NB4 (cell line): ENCODE results near the gene CRACDL.

ENCODE experiments used
- DNase-seq: peaks from one replicate; pipeline ENCODE4 v3.0.0; 2010; ENCODE audit warnings: low read depth
- H3K4me3 ChIP-seq: one replicate; pipeline ENCODE4 v1.5.1; 2011; ENCODE audit warnings: mild to moderate bottlenecking, low read depth, low read length, moderate library complexity
- CTCF ChIP-seq: IDR thresholded peaks from one replicate; pipeline ENCODE4 v1.5.1; 2012; ENCODE audit warnings: low read depth, low read length
- MAX ChIP-seq: IDR thresholded peaks from 2 replicates; pipeline ENCODE4 v1.6.1; 2011; ENCODE audit warnings: low read depth, low read length
- MYC ChIP-seq: IDR thresholded peaks from 2 replicates; pipeline ENCODE4 v1.6.1; 2011; ENCODE audit warnings: low read depth, low read length
- POLR2A ChIP-seq: IDR thresholded peaks from 2 replicates; pipeline ENCODE4 v1.6.1; 2011; ENCODE audit warnings: mild to moderate bottlenecking; ENCODE audit not compliant: insufficient read length; ENCODE audit errors: extremely low read depth

The CRACDL gene

GRCh38 chr2:98825858-98826257, 110.2 kb downstream of the CRACDL start:
- TF ChIP-seq MAX (no peak), MYC (no peak), CTCF (no peak)
- no peak overlapping the region for H3K4me3 ChIP-seq
- DNase-seq = no peak

- DNase-seq = no peak
- H3K4me3 ChIP-seq = no peak overlapping the region
- TF ChIP-seq MYC (no peak), POLR2A (no peak), CTCF (no peak), MAX (no peak)
Measured at GRCh38 chr2:98825404-98825803, 110.6 kb downstream of the CRACDL start.

GRCh38 chr2:98825020-98825350, 111.0 kb downstream of the CRACDL start:
- H3K4me3 ChIP-seq = no peak overlapping the region
- no peak for DNase-seq
- TF ChIP-seq MYC (no peak), MAX (no peak), POLR2A (no peak), CTCF (no peak)

GRCh38 chr2:98824256-98825019, 111.6 kb downstream of the CRACDL start:
- peak; percentile 77 for DNase-seq

GRCh38 chr2:98823196-98824170, 112.5 kb downstream of the CRACDL start:
- DNase-seq = no peak
- H3K4me3 ChIP-seq = no peak overlapping the region
- TF ChIP-seq MYC = no peak
- TF ChIP-seq POLR2A = no peak
- no peak for TF ChIP-seq CTCF

More at GRCh38 chr2:98824256-98825019, 111.6 kb downstream of the CRACDL start:
- TF ChIP-seq POLR2A = no peak
- no peak for TF ChIP-seq MAX
- TF ChIP-seq CTCF = no peak
- peak; percentile 42; the same call in 1 of the 2 replicates for TF ChIP-seq MYC
- H3K4me3 ChIP-seq = no peak overlapping the region
